ENCODE results near the gene DPYSL3.
"Not testable (repeated sequence)": the region's sequence is repeated elsewhere in the genome, so short reads cannot be mapped to it uniquely, and the experiment has no call there.

- TF ChIP-seq CTCF (optimal IDR thresholded peaks at IDR 0.05 in 1 of 3, IDR thresholded peaks at IDR 0.05 in 1 of 3, conservative IDR thresholded peaks at IDR 0.05 in 1 of 3; ENCODE audit: extremely low read depth in 1 of 3, insufficient read depth in 2 of 3, low read length in 3 of 3); EZH2 (IDR thresholded peaks at IDR 0.05; ENCODE audit: low read length): not testable (repeated sequence)
Measured at GRCh38 chr5:147553817-147554216, 43.9 kb upstream of the DPYSL3 start.
